Lower leg skin (tissue), 3 donors: Measurements from ENCODE around the gene SORT1.
"Not testable (repeated sequence)": the region's sequence is repeated elsewhere in the genome, so short reads cannot be mapped to it uniquely, and the experiment has no call there.

Source experiments
- POLR2A ChIP-seq, 2 donors: fragments of 450-650 bp; IDR thresholded peaks; one replicate each; pipeline ENCODE4 v1.6.1; 2016 to 2017; ENCODE audit warnings: antibody characterized with exemption in 2 of 2, mild to moderate bottlenecking in 1 of 2, moderate library complexity in 1 of 2
- TF ChIP-seq, protein P1 (sequence below), 3 donors: fragments of 450-650 bp; IDR thresholded peaks; one replicate each; pipeline ENCODE4 v1.5.1; 2016; ENCODE audit warnings: antibody characterized with exemption in 3 of 3, mild to moderate bottlenecking in 3 of 3, moderate library complexity in 2 of 3

DNA sequence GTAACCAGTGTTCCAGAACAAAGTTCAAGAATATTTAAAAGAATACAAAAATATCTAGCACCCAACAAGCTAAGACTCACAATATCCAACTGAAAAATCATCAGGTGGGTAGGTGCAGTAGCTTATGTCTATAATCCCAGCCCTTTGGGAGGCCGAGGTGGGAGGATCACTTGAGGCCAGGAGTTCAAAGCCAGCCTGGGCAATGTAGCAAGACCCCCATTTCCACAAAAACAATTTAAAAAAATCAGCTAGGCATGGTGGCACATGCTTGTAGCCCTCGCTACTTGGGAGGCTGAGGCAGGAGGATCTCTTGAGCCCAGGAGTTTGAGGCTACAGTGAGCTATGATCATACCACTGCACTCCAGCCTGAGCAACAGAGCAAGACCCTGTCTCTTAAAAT, 24.0 kb downstream of the SORT1 start:
- TF ChIP-seq, protein P1, sequence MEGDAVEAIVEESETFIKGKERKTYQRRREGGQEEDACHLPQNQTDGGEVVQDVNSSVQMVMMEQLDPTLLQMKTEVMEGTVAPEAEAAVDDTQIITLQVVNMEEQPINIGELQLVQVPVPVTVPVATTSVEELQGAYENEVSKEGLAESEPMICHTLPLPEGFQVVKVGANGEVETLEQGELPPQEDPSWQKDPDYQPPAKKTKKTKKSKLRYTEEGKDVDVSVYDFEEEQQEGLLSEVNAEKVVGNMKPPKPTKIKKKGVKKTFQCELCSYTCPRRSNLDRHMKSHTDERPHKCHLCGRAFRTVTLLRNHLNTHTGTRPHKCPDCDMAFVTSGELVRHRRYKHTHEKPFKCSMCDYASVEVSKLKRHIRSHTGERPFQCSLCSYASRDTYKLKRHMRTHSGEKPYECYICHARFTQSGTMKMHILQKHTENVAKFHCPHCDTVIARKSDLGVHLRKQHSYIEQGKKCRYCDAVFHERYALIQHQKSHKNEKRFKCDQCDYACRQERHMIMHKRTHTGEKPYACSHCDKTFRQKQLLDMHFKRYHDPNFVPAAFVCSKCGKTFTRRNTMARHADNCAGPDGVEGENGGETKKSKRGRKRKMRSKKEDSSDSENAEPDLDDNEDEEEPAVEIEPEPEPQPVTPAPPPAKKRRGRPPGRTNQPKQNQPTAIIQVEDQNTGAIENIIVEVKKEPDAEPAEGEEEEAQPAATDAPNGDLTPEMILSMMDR (IDR thresholded peaks at IDR 0.05): not testable (repeated sequence)
- not testable (repeated sequence) for TF ChIP-seq POLR2A (IDR thresholded peaks at IDR 0.05)
